Hepatic stellate cell (primary cell): ENCODE results near the gene P2RY13.

Experiments used
- DNase-seq: peaks from one replicate; pipeline ENCODE4 v3.0.0; 2011; ENCODE audit warnings: low spot score

The P2RY13 gene

GRCh38 chr3:151329363-151329762, at the start of gene P2RY13:
TSS of gene P2RY13 (minus strand) at chr3:151329549. CDS start at chr3:151329528, 21 bp downstream.
- DNase-seq, result no peak

GRCh38 chr3:151377768-151378385, 48.5 kb upstream of the P2RY13 start:
- DNase-seq, result no peak

- no peak for DNase-seq
These were observed 42.9 kb upstream of the P2RY13 start for GRCh38 chr3:151372063-151372820.

- no peak for DNase-seq
These were observed 42.2 kb upstream of the P2RY13 start for GRCh38 chr3:151371526-151371925.

GRCh38 chr3:151367448-151367847, 38.1 kb upstream of the P2RY13 start:
- DNase-seq, result no peak

- no peak for DNase-seq
These were observed 37.6 kb upstream of the P2RY13 start for GRCh38 chr3:151366993-151367392.

- no peak for DNase-seq
These were observed 33.4 kb upstream of the P2RY13 start for GRCh38 chr3:151362751-151363174.

GRCh38 chr3:151357463-151357850, 28.1 kb upstream of the P2RY13 start:
- no peak for DNase-seq

- no peak for DNase-seq
These were observed 27.6 kb upstream of the P2RY13 start for GRCh38 chr3:151356794-151357462.

GRCh38 chr3:151351648-151352047, 22.3 kb upstream of the P2RY13 start:
- DNase-seq, result no peak

GRCh38 chr3:151351219-151351618, 21.9 kb upstream of the P2RY13 start:
- no peak for DNase-seq

- no peak for DNase-seq
These were observed 21.3 kb upstream of the P2RY13 start for GRCh38 chr3:151350656-151351055.

- no peak for DNase-seq
These were observed 18.1 kb upstream of the P2RY13 start for GRCh38 chr3:151347432-151347831.

- DNase-seq, result no peak
These were observed 16.9 kb upstream of the P2RY13 start for GRCh38 chr3:151346292-151346691.

- peak; percentile 15 for DNase-seq
These were observed 16.5 kb upstream of the P2RY13 start for GRCh38 chr3:151345859-151346258.

GRCh38 chr3:151331696-151332095, 2.3 kb upstream of the P2RY13 start:
- DNase-seq, result no peak

GRCh38 chr3:151330899-151331298, 1.6 kb upstream of the P2RY13 start:
- DNase-seq, result no peak

- no peak for DNase-seq
These were observed 1.0 kb upstream of the P2RY13 start for GRCh38 chr3:151330379-151330778.

GRCh38 chr3:151328298-151328995, 902 bp downstream of the P2RY13 start:
- no peak for DNase-seq

- DNase-seq, result no peak
These were observed 1.7 kb downstream of the P2RY13 start for GRCh38 chr3:151327571-151328198.

GRCh38 chr3:151322511-151322910, 6.8 kb downstream of the P2RY13 start:
- no peak for DNase-seq

- no peak for DNase-seq
These were observed 7.8 kb downstream of the P2RY13 start for GRCh38 chr3:151321526-151321925.
